Endothelial cell of umbilical vein (primary cell): ENCODE data around the gene FOXP1. TPM values are rescaled to one million over a fixed set of nuclear protein-coding genes. Genes with fewer than 3 reads are reported as not detected.

Experiments
- BruUV-seq: library from RNA; stranded (reverse); fragments of 400-500 nt; replicated peaks from 2 replicates; lab custom pipeline; 2021; lab: Mats Ljungman, UMichigan
- CTCF ChIA-PET: fragments of 300-600, 350-600 bp; sonication (Branson Sonifier 250); formaldehyde crosslinking; loops from one replicate; lab custom pipeline; 2021; ENCODE audit warnings: antibody characterized with exemption, inconsistent platforms; lab: Charles Lee
- POLR2A ChIA-PET: fragments of 300-600, 350-600 bp; sonication (Branson Sonifier 250); formaldehyde crosslinking; loops from one replicate; lab custom pipeline; 2021; ENCODE audit warnings: antibody characterized with exemption, inconsistent platforms; lab: Charles Lee
- DNase-seq: peaks from one replicate; pipeline ENCODE4 v3.0.0-alpha.2; 2011; ENCODE audit warnings: low read depth, low spot score
- FAIRE-seq: peaks from 2 replicates; lab custom pipeline; 2011; peaks lifted over from hg19 to GRCh38; lab: Jason Lieb, UNC
- H2AFZ ChIP-seq: 2 replicates; pipeline ENCODE4 v1.6.0; 2012; ENCODE audit warnings: low read depth, low read length, control low read depth, inconsistent platforms
- H3K27ac ChIP-seq: 2 replicates; pipeline ENCODE4 v1.5.1; 2011; ENCODE audit warnings: low read depth, mild to moderate bottlenecking, control low read depth, low read length, moderate library complexity; ENCODE audit not compliant: insufficient read depth
- H3K27me3 ChIP-seq, 2 experiments: 2 replicates each; pipeline versions ENCODE4 v1.6.0 to v1.6.1; 2011; ENCODE audit warnings: low read length in 2 of 2, mixed read lengths in 1 of 2; ENCODE audit not compliant: control insufficient read depth in 2 of 2, insufficient read depth in 2 of 2
- H3K36me3 ChIP-seq, 2 experiments: 2 replicates in 1 of 2; 3 replicates in 1 of 2; pipeline ENCODE4 v1.5.1; 2011; ENCODE audit warnings: low read length in 2 of 2, mild to moderate bottlenecking in 1 of 2, moderate library complexity in 1 of 2; ENCODE audit not compliant: control insufficient read depth in 2 of 2, insufficient read depth in 2 of 2; ENCODE audit errors: extremely low read depth in 1 of 2
- H3K4me1 ChIP-seq: 3 replicates; pipeline ENCODE4 v1.5.1; 2011; ENCODE audit warnings: mild to moderate bottlenecking, low read length; ENCODE audit not compliant: control insufficient read depth, insufficient read depth; ENCODE audit errors: extremely low read depth
- H3K4me2 ChIP-seq: 2 replicates; pipeline ENCODE4 v1.6.1; 2011; ENCODE audit warnings: low read length, control low read depth, mixed read lengths; ENCODE audit not compliant: insufficient read depth
- H3K4me3 ChIP-seq, 3 experiments: fragments of 200-600 bp in 1 of 3; sonication (generic), shearing (Covaris generic) in 1 of 3; replicated peaks in 1 of 3; 2 replicates each; pipeline ENCODE4 v1.5.1; 2011 to 2016; ENCODE audit warnings: control low read depth in 3 of 3, low read length in 3 of 3, mild to moderate bottlenecking in 2 of 3, inconsistent platforms in 1 of 3, low read depth in 1 of 3, moderate library complexity in 1 of 3; ENCODE audit not compliant: insufficient read depth in 1 of 3
- H3K79me2 ChIP-seq: 2 replicates; pipeline ENCODE4 v1.6.0; 2012; ENCODE audit warnings: low read length, inconsistent platforms; ENCODE audit not compliant: control insufficient read depth, insufficient read depth
- H3K9ac ChIP-seq: replicated peaks from 2 replicates; pipeline ENCODE3; 2011; ENCODE audit warnings: low read length, control low read depth; ENCODE audit not compliant: insufficient read depth; ENCODE audit errors: extremely low read depth
- H3K9me1 ChIP-seq: replicated peaks from 3 replicates; pipeline ENCODE4 v1.6.0; 2011; ENCODE audit warnings: mild to moderate bottlenecking, low read length; ENCODE audit not compliant: control insufficient read depth, insufficient read depth; ENCODE audit errors: extremely low read depth
- H3K9me3 ChIP-seq: replicated peaks from 2 replicates; pipeline ENCODE4 v1.5.1; 2012; ENCODE audit warnings: low read length, inconsistent platforms; ENCODE audit not compliant: control insufficient read depth, insufficient read depth
- H4K20me1 ChIP-seq: replicated peaks from 2 replicates; pipeline ENCODE3; 2011; ENCODE audit warnings: mild to moderate bottlenecking, low read length; ENCODE audit not compliant: control insufficient read depth, insufficient read depth; ENCODE audit errors: extremely low read depth
- CTCF ChIP-seq, 2 donors: IDR thresholded peaks; 1 replicate in 1 of 2; 2 replicates in 1 of 2; pipeline ENCODE4 v1.5.1; 2011; ENCODE audit warnings: low read length in 2 of 2, mild to moderate bottlenecking in 2 of 2, moderate library complexity in 2 of 2, control low read depth in 1 of 2, inconsistent platforms in 1 of 2, low read depth in 1 of 2; ENCODE audit not compliant: insufficient read depth in 1 of 2; ENCODE audit errors: extremely low read depth in 1 of 2
- EZH2 ChIP-seq: IDR thresholded peaks from 2 replicates; pipeline ENCODE4 v1.6.1; 2012; ENCODE audit warnings: borderline replicate concordance, low read depth, mild to moderate bottlenecking, moderate library complexity, low read length, inconsistent platforms; ENCODE audit not compliant: severe bottlenecking
- FOS ChIP-seq: IDR thresholded peaks from 2 replicates; pipeline ENCODE4 v1.6.1; 2011; ENCODE audit warnings: mild to moderate bottlenecking, low read length, moderate library complexity, borderline replicate concordance; ENCODE audit not compliant: insufficient read depth
- GATA2 ChIP-seq: IDR thresholded peaks from 2 replicates; pipeline ENCODE4 v1.7.0; 2011; ENCODE audit warnings: low read depth, mild to moderate bottlenecking, moderate library complexity, mixed read lengths, low read length; ENCODE audit not compliant: insufficient read length, insufficient read depth
- JUN ChIP-seq: IDR thresholded peaks from 2 replicates; pipeline ENCODE4 v1.6.1; 2011; ENCODE audit warnings: borderline replicate concordance, low read depth; ENCODE audit not compliant: insufficient read length, insufficient read depth
- MAX ChIP-seq: IDR thresholded peaks from 2 replicates; pipeline ENCODE4 v1.6.1; 2011; ENCODE audit not compliant: insufficient read depth, insufficient read length
- MYC ChIP-seq: IDR thresholded peaks from one replicate; pipeline ENCODE4 v1.6.1; 2011; ENCODE audit warnings: mild to moderate bottlenecking, low read depth, low read length
- POLR2A ChIP-seq: IDR thresholded peaks from 2 replicates; pipeline ENCODE4 v1.6.1; 2012; ENCODE audit warnings: low read depth, mild to moderate bottlenecking, control low read depth, low read length
- POLR2AphosphoS5 ChIP-seq: IDR thresholded peaks from 2 replicates; pipeline ENCODE4 v1.6.1; 2012; ENCODE audit warnings: low read depth, mild to moderate bottlenecking, control low read depth, low read length, moderate library complexity; ENCODE audit not compliant: insufficient read depth
- dilution Hi-C: fragments of 300-500 bp; cut with MboI; formaldehyde crosslinking; loops from one replicate; pipeline ENCODE4 v1.15.0; 2019; ENCODE audit warnings: low sequenced_read_pairs; ENCODE audit not compliant: extremely low pct_ligation_motif_present
- intact Hi-C: fragments of 100-400 bp; cut with micrococcal nuclease; formaldehyde crosslinking; loops from one replicate; pipeline ENCODE4 v1.10.0; 2022
- polyA plus RNA-seq, 4 experiments: library from polyadenylated mRNA; depleted of rRNA in 3 of 4; stranded (reverse) in 3 of 4; unstranded in 1 of 4; fragments of >200 nt; gene quantifications; 2 replicates each; pipeline versions ENCODE4 v1.2.1 to v1.2.3, GENCODE V29; 2011 to 2012; ENCODE audit warnings: missing spikeins in 1 of 4
- total RNA-seq: library from RNA; stranded (reverse); gene quantifications from 2 replicates; pipeline ENCODE4 v1.2.3, GENCODE V29; 2021

The FOXP1 gene
- total and polyA plus RNA-seq, 2 donors (not counting 3 experiments of a cell fraction or from before 2014, with no cell fraction given): 41.0 to 107 TPM

GRCh38 chr3:71491154-71491752 lies 92.3 kb downstream of the FOXP1 start:
- no peaks in the 10 kb centered on the region for H3K27me3 ChIP-seq
- intact Hi-C loops (no loop called here), dilution Hi-C loops (no loop called here)
- POLR2A ChIA-PET: no interaction called here
- no peaks in the 10 kb centered on the region for H3K4me1 ChIP-seq
- no peaks in the 10 kb centered on the region for H3K79me2 ChIP-seq
- no peaks in the 10 kb centered on the region for H3K9me1 ChIP-seq
- H3K4me2 ChIP-seq: no peak overlapping the region
- no peaks in the 10 kb centered on the region for H3K9me3 ChIP-seq
- H4K20me1 ChIP-seq: no peaks in the 10 kb centered on the region
- H3K27ac ChIP-seq: no peak overlapping the region
- CTCF ChIA-PET: no interaction called here
- no peak overlapping the region for H2AFZ ChIP-seq
- TF ChIP-seq EZH2: no peak
- TF ChIP-seq JUN: no peak
- no peak for TF ChIP-seq CTCF (IDR thresholded peaks at IDR 0.05; ENCODE audit: extremely low read depth in 1 of 2, insufficient read depth in 1 of 2, low read depth in 1 of 2, low read length in 2 of 2)
- no peak for TF ChIP-seq MAX
- no peak for TF ChIP-seq GATA2
- no peak for TF ChIP-seq FOS
- TF ChIP-seq POLR2AphosphoS5: no peak
- no peak for TF ChIP-seq MYC
- TF ChIP-seq POLR2A: no peak
- no peak overlapping the region for H3K4me3 ChIP-seq
- BruUV-seq: no TSS peak
- FAIRE-seq: no peak
- DNase-seq: no peak
- peaks cover 0 to 2% of the 10 kb centered on the region in 2 experiments for H3K36me3 ChIP-seq
- no peak overlapping the region for H3K9ac ChIP-seq
